ENCODE results near the gene TSC22D3. TPM values are rescaled to one million over a fixed set of nuclear protein-coding genes. Genes with fewer than 3 reads are reported as not detected.

Gene TSC22D3
- total RNA-seq, 2 donors from 2014 or later = 18.5 to 23.3 TPM

- intact Hi-C loops (cut with DNase I) = loop anchor here (5.0 kb wide), 2 partner anchors 40 to 60 kb away; partner anchors contain the start of genes NCBP2L and TSC22D3
- Histone ChIP-seq H3K4me3 (peak overlapping the region; percentile 54), H3K36me3 (no peaks in the 10 kb centered on the region), H3K4me1 (no peaks in the 10 kb centered on the region), H3K9ac (ENCODE audit: low read depth in 2 of 2, low read length in 2 of 2) (peak overlapping the region; percentile 67 to 84), H3K9me3 (no peaks in the 10 kb centered on the region), H3K27me3 (peaks cover 3% of the 10 kb centered on the region), H3K27ac (peak overlapping the region; percentile 71)
- no peak for TF ChIP-seq CTCF (IDR thresholded peaks at IDR 0.05)
- DNase-seq = peak; percentile 89
These were observed 58.5 kb downstream of the TSC22D3 start for GRCh38 chrX:107716816-107717700.

GRCh38 chrX:107716118-107716684 lies 59.4 kb downstream of the TSC22D3 start:
- Histone ChIP-seq H3K4me1 (peaks cover 2% of the 10 kb centered on the region), H3K27ac (peak overlapping the region; percentile 71), H3K36me3 (no peaks in the 10 kb centered on the region), H3K9me3 (no peaks in the 10 kb centered on the region), H3K9ac (ENCODE audit: low read depth in 2 of 2, low read length in 2 of 2) (peak overlapping the region; percentile 76 to 84), H3K4me3 (peak overlapping the region; percentile 54), H3K27me3 (peaks cover 3% of the 10 kb centered on the region)
- no peak for TF ChIP-seq CTCF (IDR thresholded peaks at IDR 0.05)
- DNase-seq = no peak
- intact Hi-C loops (cut with DNase I) = loop anchor here (5.0 kb wide), 2 partner anchors 39 to 61 kb away; partner anchors contain the start of genes NCBP2L and TSC22D3

- Histone ChIP-seq H3K4me1 (peaks cover 5% of the 10 kb centered on the region), H3K27me3 (peaks cover 3% of the 10 kb centered on the region), H3K4me3 (peak overlapping the region; percentile 54), H3K27ac (peak overlapping the region; percentile 71), H3K9me3 (no peaks in the 10 kb centered on the region), H3K36me3 (no peaks in the 10 kb centered on the region), H3K9ac (ENCODE audit: low read depth in 2 of 2, low read length in 2 of 2) (peak overlapping the region; percentile 76 to 84)
- TF ChIP-seq CTCF (IDR thresholded peaks at IDR 0.05) = no peak
- no peak for DNase-seq
- intact Hi-C loops (cut with DNase I) = loop anchor here (5.0 kb wide), 2 partner anchors 38 to 62 kb away; partner anchors contain the start of genes NCBP2L and TSC22D3
These were observed 60.1 kb downstream of the TSC22D3 start for GRCh38 chrX:107715331-107716117.

- intact Hi-C loops (cut with DNase I) = no loop called here
- H3K9ac ChIP-seq (ENCODE audit: low read depth in 2 of 2, low read length in 2 of 2) = peak overlapping the region; percentile 76 to 84
- H3K4me1 ChIP-seq = peaks cover 5% of the 10 kb centered on the region
- H3K27ac ChIP-seq = no peak overlapping the region
- DNase-seq = no peak
- no peak overlapping the region for H3K4me3 ChIP-seq
- TF ChIP-seq CTCF (IDR thresholded peaks at IDR 0.05) = no peak
- H3K36me3 ChIP-seq = no peaks in the 10 kb centered on the region
- H3K27me3 ChIP-seq = peaks cover 2% of the 10 kb centered on the region
- no peaks in the 10 kb centered on the region for H3K9me3 ChIP-seq
These were observed 61.2 kb downstream of the TSC22D3 start for GRCh38 chrX:107714206-107714891.
